NK-92 treated with Interleukin-12 subunit alpha and Interleukin-12 subunit beta, amount 100 ng/mL, for 24 hours (cell line): ENCODE measurements around the gene TP73.
"Not testable (repeated sequence)": the region's sequence is repeated elsewhere in the genome, so short reads cannot be mapped to it uniquely, and the experiment has no call there.

Experiments
- DNase-seq: peaks from one replicate; lab custom pipeline; 2025; lab: John Stamatoyannopoulos, UW

The TP73 gene

DNA sequence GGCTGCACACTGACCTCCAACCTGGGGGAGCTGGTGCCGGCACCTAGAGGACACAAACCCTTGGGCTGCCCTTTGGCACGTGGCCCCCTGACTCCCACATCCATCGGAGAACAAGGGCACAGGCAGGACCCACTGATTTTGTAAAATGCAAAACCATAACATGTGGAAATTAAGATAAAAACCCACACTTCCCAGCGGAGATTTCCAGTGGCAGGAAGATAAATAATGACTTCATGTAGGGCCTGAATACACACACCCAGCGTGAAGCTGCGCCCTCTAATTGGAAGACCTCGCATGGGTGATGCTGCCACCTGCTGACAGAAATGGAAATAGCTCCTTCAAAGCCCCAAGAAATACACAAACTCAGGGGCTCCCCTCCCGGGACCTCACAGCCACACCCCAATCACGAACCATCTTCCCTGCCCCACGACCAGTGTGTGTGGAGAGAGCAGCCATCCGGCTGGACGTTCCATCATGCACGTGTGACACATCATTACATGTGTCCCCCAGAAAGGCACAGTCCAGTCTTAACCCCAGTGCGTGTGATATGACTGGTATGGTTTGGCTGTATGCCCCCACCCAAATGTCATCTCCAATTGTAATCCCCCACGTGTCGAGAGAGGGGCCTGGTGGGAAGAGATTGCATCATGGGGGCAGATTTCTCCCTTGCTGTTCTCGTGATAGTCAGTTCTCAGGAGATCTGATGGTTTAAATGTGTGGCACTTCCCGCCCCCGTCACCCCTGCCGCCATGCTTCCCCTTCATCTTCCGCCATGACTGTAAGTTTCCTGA, 33.2 kb upstream of the TP73 start:
- peak; percentile 19 for DNase-seq

DNA sequence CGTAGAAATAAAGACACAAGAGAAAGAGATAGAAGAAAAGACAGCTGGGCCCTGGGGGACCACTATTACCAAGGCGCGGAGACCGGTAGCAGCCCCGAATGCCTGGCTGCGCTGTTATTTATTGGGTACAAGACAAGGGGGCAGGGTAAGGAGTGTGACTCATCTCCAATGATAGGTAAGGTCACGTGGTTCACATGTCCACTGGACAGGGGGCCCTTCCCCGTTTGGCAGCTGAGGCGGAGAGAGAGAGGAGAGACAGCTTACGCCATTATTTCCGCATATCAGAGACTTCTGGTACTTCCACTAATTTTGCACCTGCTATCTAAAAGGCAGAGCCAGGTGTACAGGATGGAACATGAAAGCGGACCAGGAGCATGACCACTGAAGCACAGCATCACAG, 31.6 kb upstream of the TP73 start:
- no peak for DNase-seq

GRCh38 chr1:3621151-3621671, 31.1 kb upstream of the TP73 start:
- DNase-seq, result not testable (repeated sequence)

DNA sequence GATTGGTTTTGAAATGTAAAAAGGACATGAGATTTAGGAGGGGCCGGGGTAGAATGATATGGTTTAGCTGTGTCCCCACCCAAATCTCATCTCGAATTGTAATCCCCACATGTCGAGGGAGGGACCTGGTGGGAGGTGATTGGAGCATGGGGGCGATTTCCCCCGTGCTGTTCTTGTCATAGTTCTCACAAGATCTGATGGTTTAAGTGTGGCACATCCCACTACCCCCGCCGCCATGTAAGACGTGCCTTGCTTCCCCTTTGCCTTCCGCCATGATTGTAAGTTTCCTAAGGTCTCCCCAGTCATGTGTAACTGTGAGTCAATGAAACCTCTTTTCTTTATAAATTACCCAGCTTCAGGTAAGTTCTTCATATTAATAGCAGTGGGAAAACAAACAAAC, 30.2 kb upstream of the TP73 start:
- DNase-seq, result not testable (repeated sequence)

DNA sequence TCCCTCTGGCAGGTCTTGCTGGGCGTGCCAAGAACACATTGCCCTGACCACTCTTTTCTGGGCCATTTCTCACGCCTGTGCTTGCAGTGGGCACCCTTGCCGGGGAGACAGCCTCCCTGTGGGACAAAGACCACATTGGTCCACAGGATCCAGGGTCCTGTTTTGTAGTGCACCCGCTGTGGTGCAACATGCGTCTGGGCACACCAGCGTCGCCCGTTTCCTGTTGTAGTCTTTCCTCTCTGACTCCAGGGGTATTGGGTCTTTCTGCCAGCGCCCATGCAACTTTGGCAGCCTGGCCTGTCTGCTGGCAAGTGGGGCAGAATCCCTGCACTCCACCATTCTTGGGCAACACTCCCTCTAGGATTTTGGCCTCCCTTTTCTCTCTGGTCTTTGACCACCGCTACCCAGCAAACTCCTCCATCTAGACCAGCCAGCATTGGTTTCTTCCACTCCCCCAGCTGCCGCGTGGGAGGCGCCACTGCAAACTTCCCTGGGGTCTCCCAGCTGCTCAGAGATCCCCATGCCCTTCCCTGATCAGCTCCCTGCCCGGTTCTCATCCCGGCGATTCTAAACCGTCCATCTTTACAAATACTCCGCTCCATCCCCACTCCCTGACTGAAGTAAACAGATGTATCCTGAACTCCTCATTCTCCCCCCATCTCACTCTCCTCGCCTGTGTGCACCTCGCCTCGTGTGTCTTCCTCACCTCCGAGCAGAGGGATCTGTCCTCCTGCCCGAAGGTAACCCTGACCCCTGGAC, 28.7 kb upstream of the TP73 start:
- no peak for DNase-seq

DNA sequence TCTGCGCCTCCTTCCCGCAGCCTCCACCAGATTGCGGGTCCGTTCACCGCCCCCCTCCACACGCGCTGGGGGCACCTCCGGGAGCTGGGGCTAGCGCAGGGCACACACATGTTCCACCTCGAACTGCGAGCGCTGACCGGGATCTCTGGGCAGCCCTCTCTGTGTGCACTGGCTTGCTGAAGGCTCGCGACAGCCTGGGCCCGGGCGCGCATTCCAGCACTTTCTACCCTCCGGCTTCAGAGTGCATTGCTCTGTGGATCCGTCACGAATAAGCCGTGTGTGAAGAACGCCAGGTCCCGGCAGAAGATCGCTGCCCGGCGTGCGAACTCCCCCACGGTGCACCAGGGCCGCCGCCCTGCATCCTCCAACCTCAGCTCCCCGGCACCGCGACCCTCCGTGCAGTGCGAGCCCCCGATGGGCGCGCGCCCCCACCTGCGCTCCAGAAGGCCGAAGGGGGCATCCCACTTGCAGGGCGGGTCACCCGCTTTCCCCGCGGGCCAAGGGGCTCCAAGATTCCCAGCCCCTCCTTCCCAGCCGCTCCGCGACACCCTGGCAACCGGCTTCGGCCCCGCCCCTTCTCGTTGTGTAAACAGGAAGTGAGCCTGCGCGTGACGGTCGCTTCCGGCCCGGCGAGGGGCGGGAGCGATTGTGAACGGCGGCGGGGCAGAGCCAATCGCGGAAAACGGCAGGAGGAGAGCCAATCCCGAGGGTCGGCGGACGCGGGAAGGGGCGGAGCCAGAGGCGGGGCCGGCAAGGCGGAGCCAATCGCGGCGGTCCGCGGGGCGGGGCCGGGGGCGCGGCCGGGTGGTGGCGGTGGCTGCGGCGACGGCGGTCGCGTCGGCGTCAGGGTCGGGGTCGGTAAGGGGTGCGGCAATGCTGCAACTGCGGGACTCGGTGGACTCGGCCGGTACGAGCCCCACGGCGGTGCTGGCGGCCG, 27.8 kb upstream of the TP73 start, which contains the start of gene TPRG1L:
TPRG1L (plus strand) TSS at position 816 of the 937 bp plus-strand sequence; CDS start at position 874, 58 bp downstream.
- DNase-seq, result peak; percentile 92

GRCh38 chr1:3625151-3625907, 27.0 kb upstream of the TP73 start:
- DNase-seq, result no peak

GRCh38 chr1:3626025-3626424, 26.3 kb upstream of the TP73 start:
- DNase-seq, result no peak

- DNase-seq, result no peak
Observed at GRCh38 chr1:3627515-3628253, 24.6 kb upstream of the TP73 start.

- DNase-seq, result no peak
Observed at GRCh38 chr1:3628445-3628844, 23.9 kb upstream of the TP73 start.

GRCh38 chr1:3629561-3630160, 22.7 kb upstream of the TP73 start:
- DNase-seq, result no peak

- DNase-seq, result no peak
Observed at GRCh38 chr1:3630161-3630611, 22.1 kb upstream of the TP73 start.

GRCh38 chr1:3630914-3631313, 21.4 kb upstream of the TP73 start:
- no peak for DNase-seq

GRCh38 chr1:3631320-3632260, 20.7 kb upstream of the TP73 start:
- no peak for DNase-seq

GRCh38 chr1:3632298-3632697, 20.0 kb upstream of the TP73 start:
- DNase-seq, result no peak

- DNase-seq, result no peak
Observed at GRCh38 chr1:3632716-3633343, 19.5 kb upstream of the TP73 start.

- no peak for DNase-seq
Observed at GRCh38 chr1:3633344-3634058, 18.8 kb upstream of the TP73 start.
